GM12891 (cell line): ENCODE measurements around the gene MTFR1L.

Source experiments
- POLR2AphosphoS5 ChIP-seq: IDR thresholded peaks from 2 replicates; pipeline ENCODE4 v1.6.1; 2011; ENCODE audit warnings: low read depth, low read length, control low read depth
- SPI1 ChIP-seq: IDR thresholded peaks from 2 replicates; pipeline ENCODE4 v1.6.1; 2011; ENCODE audit warnings: low read depth, low read length, control low read depth

- no peak for TF ChIP-seq POLR2AphosphoS5
- TF ChIP-seq SPI1, result no peak
Measured at GRCh38 chr1:25798666-25799351, 20.9 kb upstream of the MTFR1L start.
